Activated CD8-positive, alpha-beta T cell treated with anti-CD3 and anti-CD28 coated beads, Interleukin-2, amount 10 ng/mL, durations not matched to agents 7 days and 5 days (primary cell): ENCODE data around the gene NAALADL2. TPM values are rescaled to one million over a fixed set of nuclear protein-coding genes. Genes with fewer than 3 reads are reported as not detected.
"Not testable (repeated sequence)": the region's sequence is repeated elsewhere in the genome, so short reads cannot be mapped to it uniquely, and the experiment has no call there.

Experiments
- ATAC-seq: fragments of 150-1000 bp; cut with Tn5 transposase; one replicate; pipeline ENCODE4 v1.10.0; 2021; ENCODE audit warnings: moderate library complexity
- CTCF ChIA-PET: fragments of 350-600 bp; sonication (Branson Sonifier 250); formaldehyde crosslinking; loops from one replicate; lab custom pipeline; 2021; ENCODE audit warnings: antibody characterized with exemption; lab: Charles Lee
- POLR2A ChIA-PET: fragments of 350-600 bp; sonication (Branson Sonifier 250); formaldehyde crosslinking; loops from one replicate; lab custom pipeline; 2021; ENCODE audit warnings: antibody characterized with exemption; lab: Charles Lee
- DNase-seq: peaks from one replicate; pipeline ENCODE4 v3.0.0-alpha.2; 2020
- H3K27ac Mint-ChIP-seq: one replicate; pipeline ENCODE4 v1.8.0; 2021; ENCODE audit warnings: mild to moderate bottlenecking, mixed read lengths
- H3K27me3 Mint-ChIP-seq: one replicate; pipeline ENCODE4 v1.8.0; 2021; ENCODE audit warnings: low read depth, mixed read lengths
- H3K36me3 Mint-ChIP-seq: one replicate; pipeline ENCODE4 v1.8.0; 2021; ENCODE audit warnings: low read depth, mixed read lengths
- H3K4me1 Mint-ChIP-seq: one replicate; pipeline ENCODE4 v1.8.0; 2021; ENCODE audit warnings: low read depth, mixed read lengths
- H3K4me3 Mint-ChIP-seq: one replicate; pipeline ENCODE4 v1.8.0; 2021; ENCODE audit warnings: mild to moderate bottlenecking, mixed read lengths
- H3K9me3 Mint-ChIP-seq: one replicate; pipeline ENCODE4 v1.8.0; 2022; ENCODE audit warnings: mixed read lengths; ENCODE audit not compliant: insufficient read depth
- total RNA-seq, 2 experiments: library from RNA; stranded (reverse); gene quantifications; one replicate each; pipeline ENCODE4 v1.2.3, GENCODE V29; 2021

Gene NAALADL2
- total RNA-seq, 2 experiments from 2014 or later: 0.39 to 0.47 TPM

- Mint-ChIP-seq H3K27ac (no peak overlapping the region), H3K9me3 (peaks cover 5% of the 10 kb centered on the region), H3K4me1 (no peaks in the 10 kb centered on the region), H3K27me3 (no peaks in the 10 kb centered on the region), H3K4me3 (no peak overlapping the region), H3K36me3 (no peaks in the 10 kb centered on the region)
- ChIA-PET CTCF (interaction anchor here (1.2 kb wide), 1 partner anchor 237 kb away, joined by 3 read pairs; no protein-coding TSS in a partner anchor), POLR2A (no interaction called here)
- DNase-seq: no peak
- ATAC-seq: no peak
Measured at GRCh38 chr3:175121225-175121624, 262.1 kb downstream of the NAALADL2 start.

DNA sequence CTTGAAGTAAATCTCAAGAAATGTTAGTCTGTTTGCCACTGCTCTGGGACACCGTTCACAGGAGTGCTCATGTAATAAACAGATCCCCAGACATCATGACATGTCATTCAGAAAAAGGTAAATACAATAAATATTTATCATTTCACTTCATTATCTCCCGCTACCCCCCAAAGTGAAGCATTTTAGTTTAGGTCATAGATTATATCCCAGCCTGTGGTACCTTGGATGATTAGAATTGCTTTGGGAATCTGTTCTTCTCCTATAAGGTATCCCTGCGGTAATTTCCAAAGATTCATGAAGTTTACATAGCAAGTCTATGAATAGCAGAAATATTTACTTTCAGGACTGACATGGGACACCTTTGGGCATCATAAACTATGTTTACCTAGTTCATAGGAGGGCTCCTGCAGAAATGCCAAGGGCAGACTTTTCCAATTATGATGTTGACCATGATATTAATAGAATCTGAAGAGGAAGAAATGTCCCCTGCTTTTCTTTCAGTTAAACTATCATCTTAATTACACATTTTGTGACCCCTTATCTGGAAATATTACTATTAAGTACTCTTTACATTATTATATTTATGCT, 268.0 kb downstream of the NAALADL2 start:
- POLR2A ChIA-PET: no interaction called here
- ATAC-seq (no peak), DNase-seq (no peak)
- Mint-ChIP-seq H3K4me3 (no peak overlapping the region), H3K4me1 (no peaks in the 10 kb centered on the region), H3K9me3 (peaks cover 5% of the 10 kb centered on the region), H3K27me3 (no peaks in the 10 kb centered on the region), H3K36me3 (no peaks in the 10 kb centered on the region), H3K27ac (no peak overlapping the region)
- CTCF ChIA-PET: no interaction called here

- Mint-ChIP-seq H3K4me1 (no peaks in the 10 kb centered on the region), H3K36me3 (no peaks in the 10 kb centered on the region), H3K4me3 (no peak overlapping the region), H3K9me3 (peaks cover 5% of the 10 kb centered on the region), H3K27ac (no peak overlapping the region), H3K27me3 (no peaks in the 10 kb centered on the region)
- ChIA-PET POLR2A (no interaction called here), CTCF (no interaction called here)
- DNase-seq: no peak
- no peak for ATAC-seq
Measured at GRCh38 chr3:175129126-175129525, 270.0 kb downstream of the NAALADL2 start.

GRCh38 chr3:175129571-175129970, 270.4 kb downstream of the NAALADL2 start:
- Mint-ChIP-seq H3K9me3 (peaks cover 5% of the 10 kb centered on the region), H3K4me1 (no peaks in the 10 kb centered on the region), H3K27me3 (no peaks in the 10 kb centered on the region), H3K36me3 (no peaks in the 10 kb centered on the region), H3K4me3 (no peak overlapping the region), H3K27ac (no peak overlapping the region)
- CTCF ChIA-PET: no interaction called here
- POLR2A ChIA-PET: no interaction called here
- no peak for ATAC-seq
- no peak for DNase-seq

GRCh38 chr3:175131866-175132265, 272.7 kb downstream of the NAALADL2 start:
- DNase-seq, POLR2A ChIA-PET, H3K27me3 Mint-ChIP-seq, H3K4me3 Mint-ChIP-seq, H3K9me3 Mint-ChIP-seq, H3K36me3 Mint-ChIP-seq, H3K27ac Mint-ChIP-seq, H3K4me1 Mint-ChIP-seq, CTCF ChIA-PET, ATAC-seq: not testable (repeated sequence)

DNA sequence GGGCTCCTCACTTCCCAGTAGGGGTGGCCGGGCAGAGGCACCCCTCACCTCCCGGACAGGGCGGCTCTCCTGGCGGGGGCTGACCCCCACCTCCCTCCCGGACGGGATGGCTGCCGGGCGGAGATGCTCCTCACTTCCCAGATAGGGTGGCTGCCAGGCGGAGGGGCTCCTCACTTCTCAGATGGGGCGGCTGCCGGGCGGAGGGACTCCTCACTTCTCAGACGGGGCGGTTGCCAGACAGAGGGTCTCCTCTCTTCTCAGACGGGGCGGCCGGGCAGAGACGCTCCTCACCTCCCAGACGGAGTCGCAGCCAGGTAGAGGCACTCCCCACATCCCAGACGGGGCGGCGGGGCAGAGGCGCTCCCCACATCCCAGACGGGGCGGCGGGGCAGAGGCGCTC, 273.6 kb downstream of the NAALADL2 start:
- CTCF ChIA-PET, H3K4me3 Mint-ChIP-seq, H3K27me3 Mint-ChIP-seq, H3K27ac Mint-ChIP-seq, H3K4me1 Mint-ChIP-seq, DNase-seq, POLR2A ChIA-PET, H3K9me3 Mint-ChIP-seq, ATAC-seq, H3K36me3 Mint-ChIP-seq: not testable (repeated sequence)

- H3K27ac Mint-ChIP-seq: no peak overlapping the region
- no peak for ATAC-seq
- no peak for DNase-seq
- H3K9me3 Mint-ChIP-seq: peaks cover 5% of the 10 kb centered on the region
- no peaks in the 10 kb centered on the region for H3K36me3 Mint-ChIP-seq
- no peak overlapping the region for H3K4me3 Mint-ChIP-seq
- H3K27me3 Mint-ChIP-seq: no peaks in the 10 kb centered on the region
- H3K4me1 Mint-ChIP-seq: no peaks in the 10 kb centered on the region
- POLR2A ChIA-PET: no interaction called here
- CTCF ChIA-PET: no interaction called here
Measured at GRCh38 chr3:175144368-175144767, 285.2 kb downstream of the NAALADL2 start.

DNA sequence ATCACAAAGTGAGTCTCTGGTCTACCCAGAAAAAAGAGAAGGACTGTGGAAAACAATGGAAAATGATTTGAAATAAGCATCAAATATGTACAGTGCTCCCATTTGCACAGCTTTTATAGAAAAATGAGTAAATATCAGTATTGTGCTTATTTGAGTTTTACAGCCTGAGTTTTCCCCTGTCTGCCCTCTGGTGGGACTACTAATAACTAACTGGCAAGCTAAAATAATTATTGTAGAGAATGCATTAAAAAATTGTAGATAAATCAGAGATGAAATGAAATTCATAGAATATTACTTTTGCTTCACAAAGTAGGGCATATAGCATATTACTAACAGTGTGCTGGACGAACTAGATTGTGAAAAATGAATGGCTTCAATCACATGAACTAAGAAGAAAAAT, 287.1 kb downstream of the NAALADL2 start:
- POLR2A ChIA-PET: no interaction called here
- ATAC-seq: no peak
- no peak for DNase-seq
- Mint-ChIP-seq H3K9me3 (peaks cover 5% of the 10 kb centered on the region), H3K4me3 (no peak overlapping the region), H3K27ac (no peak overlapping the region), H3K27me3 (no peaks in the 10 kb centered on the region), H3K36me3 (no peaks in the 10 kb centered on the region), H3K4me1 (no peaks in the 10 kb centered on the region)
- CTCF ChIA-PET: no interaction called here

DNA sequence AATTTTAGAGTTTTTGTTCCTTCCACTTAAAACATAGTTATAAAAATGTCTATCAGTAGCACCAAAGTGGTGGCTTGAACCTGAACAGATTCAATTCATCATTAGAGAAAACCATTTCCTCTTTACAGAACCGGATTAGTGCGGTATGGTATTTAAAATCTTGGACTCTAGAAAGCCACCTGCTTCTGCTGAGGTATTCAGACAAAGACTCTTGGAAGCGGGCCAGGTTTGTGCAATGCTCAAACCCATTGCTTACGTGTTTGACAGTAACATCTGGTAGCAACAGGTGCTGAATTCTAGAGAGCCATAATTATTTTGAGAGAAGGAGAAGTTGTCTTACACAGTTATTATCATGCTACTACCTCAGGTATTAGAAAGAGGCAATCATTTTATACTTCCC, 290.5 kb downstream of the NAALADL2 start:
- Mint-ChIP-seq H3K27ac (no peak overlapping the region), H3K27me3 (no peaks in the 10 kb centered on the region), H3K4me3 (no peak overlapping the region), H3K4me1 (no peaks in the 10 kb centered on the region), H3K9me3 (no peaks in the 10 kb centered on the region), H3K36me3 (no peaks in the 10 kb centered on the region)
- POLR2A ChIA-PET: no interaction called here
- DNase-seq (no peak), ATAC-seq (no peak)
- CTCF ChIA-PET: no interaction called here

GRCh38 chr3:175150812-175151401, 291.8 kb downstream of the NAALADL2 start:
- Mint-ChIP-seq H3K27ac (no peak overlapping the region), H3K36me3 (no peaks in the 10 kb centered on the region), H3K4me1 (no peaks in the 10 kb centered on the region), H3K4me3 (no peak overlapping the region), H3K27me3 (no peaks in the 10 kb centered on the region), H3K9me3 (no peaks in the 10 kb centered on the region)
- no peak for ATAC-seq
- POLR2A ChIA-PET: no interaction called here
- CTCF ChIA-PET: no interaction called here
- DNase-seq: no peak

GRCh38 chr3:175153595-175153994, 294.5 kb downstream of the NAALADL2 start:
- Mint-ChIP-seq H3K4me1 (no peaks in the 10 kb centered on the region), H3K36me3 (no peaks in the 10 kb centered on the region), H3K27me3 (no peaks in the 10 kb centered on the region), H3K27ac (no peak overlapping the region), H3K4me3 (no peak overlapping the region), H3K9me3 (no peaks in the 10 kb centered on the region)
- ATAC-seq (no peak), DNase-seq (no peak)
- POLR2A ChIA-PET: no interaction called here
- CTCF ChIA-PET: no interaction called here

DNA sequence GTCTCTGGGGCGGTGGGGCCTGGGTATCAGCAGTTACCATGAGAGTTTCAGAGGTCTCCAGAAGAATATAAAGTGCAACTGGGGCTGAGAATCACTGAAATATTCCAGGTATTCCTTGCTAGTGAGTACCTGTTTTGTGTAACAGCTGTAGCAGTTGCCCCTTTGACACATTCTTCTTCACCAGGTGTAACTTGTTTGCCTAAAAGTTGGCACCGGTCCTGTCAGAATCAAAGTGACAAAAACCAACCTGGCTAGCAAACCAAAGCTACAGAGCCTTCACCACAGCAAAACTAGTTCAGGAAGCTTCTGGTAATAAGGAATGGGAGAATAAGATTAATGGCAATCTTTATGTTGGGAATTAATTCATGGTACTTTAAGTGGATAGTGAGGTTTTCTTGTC, 296.0 kb downstream of the NAALADL2 start:
- no peaks in the 10 kb centered on the region for H3K9me3 Mint-ChIP-seq
- H3K36me3 Mint-ChIP-seq: no peaks in the 10 kb centered on the region
- DNase-seq: no peak
- no peaks in the 10 kb centered on the region for H3K4me1 Mint-ChIP-seq
- no peaks in the 10 kb centered on the region for H3K27me3 Mint-ChIP-seq
- ChIA-PET POLR2A (no interaction called here), CTCF (no interaction called here)
- no peak for ATAC-seq
- no peak overlapping the region for H3K27ac Mint-ChIP-seq
- H3K4me3 Mint-ChIP-seq: no peak overlapping the region

DNA sequence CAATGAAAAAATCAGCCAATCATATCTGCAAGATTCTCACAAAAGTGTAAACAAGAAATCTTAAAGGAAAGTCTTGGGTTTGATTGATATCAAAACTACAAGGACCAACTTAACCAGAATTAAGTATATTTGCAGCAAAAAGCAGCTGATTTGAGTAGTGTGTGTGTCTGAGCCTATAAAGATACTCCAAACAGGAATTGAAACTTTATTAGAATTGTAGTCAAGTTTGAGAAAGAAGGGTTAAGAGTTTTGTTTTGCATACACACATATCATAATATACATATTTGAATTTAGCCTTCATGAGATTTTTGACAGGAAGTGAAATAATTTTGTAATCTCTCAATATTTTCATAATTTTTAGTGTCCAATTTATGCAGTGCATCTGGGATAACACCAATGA, 300.1 kb downstream of the NAALADL2 start:
- no peak for DNase-seq
- no peak for ATAC-seq
- H3K4me3 Mint-ChIP-seq: no peak overlapping the region
- no peaks in the 10 kb centered on the region for H3K27me3 Mint-ChIP-seq
- H3K27ac Mint-ChIP-seq: no peak overlapping the region
- H3K4me1 Mint-ChIP-seq: no peaks in the 10 kb centered on the region
- H3K9me3 Mint-ChIP-seq: no peaks in the 10 kb centered on the region
- ChIA-PET CTCF (no interaction called here), POLR2A (no interaction called here)
- H3K36me3 Mint-ChIP-seq: no peaks in the 10 kb centered on the region
